Ishikawa (cell line): ENCODE data around the gene RNF187.

ENCODE experiments used
- CREB1 ChIP-seq: IDR thresholded peaks from 2 replicates; pipeline ENCODE4 v1.6.1; 2012; ENCODE audit warnings: low read depth
- EP300 ChIP-seq: IDR thresholded peaks from 2 replicates; pipeline ENCODE4 v1.6.1; 2012; ENCODE audit warnings: borderline replicate concordance
- FOXM1 ChIP-seq: IDR thresholded peaks from 2 replicates; pipeline ENCODE4 v1.6.1; 2012; ENCODE audit warnings: low read depth, borderline replicate concordance
- NFIC ChIP-seq: IDR thresholded peaks from 2 replicates; pipeline ENCODE4 v1.6.1; 2012
- RAD21 ChIP-seq: IDR thresholded peaks from 2 replicates; pipeline ENCODE4 v1.6.1; 2012; ENCODE audit warnings: low read depth
- REST ChIP-seq: IDR thresholded peaks from 2 replicates; pipeline ENCODE4 v1.6.1; 2012; ENCODE audit warnings: low read depth, mild to moderate bottlenecking
- TAF1 ChIP-seq: IDR thresholded peaks from 2 replicates; pipeline ENCODE4 v1.6.1; 2012; ENCODE audit warnings: low read depth, mild to moderate bottlenecking
- TCF12 ChIP-seq: IDR thresholded peaks from 2 replicates; pipeline ENCODE4 v1.6.1; 2012; ENCODE audit warnings: low read depth
- TEAD4 ChIP-seq: IDR thresholded peaks from 2 replicates; pipeline ENCODE4 v1.6.1; 2012
- YY1 ChIP-seq: IDR thresholded peaks from 2 replicates; pipeline ENCODE4 v1.6.1; 2012; ENCODE audit warnings: low read depth
- ZBTB7A ChIP-seq: IDR thresholded peaks from 2 replicates; pipeline ENCODE4 v1.6.1; 2012; ENCODE audit warnings: low read depth
- TF ChIP-seq, protein P1 (sequence below): IDR thresholded peaks from 2 replicates; pipeline ENCODE4 v1.6.1; 2012
- TF ChIP-seq, protein P2 (sequence below): IDR thresholded peaks from 2 replicates; pipeline ENCODE4 v1.6.1; 2012

DNA sequence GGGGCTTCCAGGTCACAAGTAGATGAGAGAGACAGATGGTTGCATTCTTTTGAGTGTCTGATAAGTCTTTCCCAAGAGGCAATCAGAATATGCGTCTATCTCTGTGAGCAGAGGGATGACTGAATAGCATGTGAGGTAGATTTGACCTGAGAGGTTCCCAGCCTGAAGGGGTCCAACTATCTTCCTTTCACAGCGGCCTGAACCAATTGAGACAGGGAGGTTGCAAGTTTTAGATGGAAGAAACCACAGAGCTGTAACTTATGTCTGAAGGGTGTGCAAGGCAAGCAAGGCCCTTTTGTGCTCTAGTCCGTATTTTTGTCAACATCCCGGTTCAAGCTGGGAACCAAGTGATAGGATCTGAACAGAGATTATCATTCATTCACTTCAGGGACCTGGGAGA, 9.9 kb upstream of the RNF187 start:
- TF ChIP-seq, protein P1, sequence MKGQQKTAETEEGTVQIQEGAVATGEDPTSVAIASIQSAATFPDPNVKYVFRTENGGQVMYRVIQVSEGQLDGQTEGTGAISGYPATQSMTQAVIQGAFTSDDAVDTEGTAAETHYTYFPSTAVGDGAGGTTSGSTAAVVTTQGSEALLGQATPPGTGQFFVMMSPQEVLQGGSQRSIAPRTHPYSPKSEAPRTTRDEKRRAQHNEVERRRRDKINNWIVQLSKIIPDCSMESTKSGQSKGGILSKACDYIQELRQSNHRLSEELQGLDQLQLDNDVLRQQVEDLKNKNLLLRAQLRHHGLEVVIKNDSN = no peak
- TF ChIP-seq CREB1 = no peak
- TF ChIP-seq REST = no peak
- TF ChIP-seq RAD21 = no peak
- no peak for TF ChIP-seq ZBTB7A
- no peak for TF ChIP-seq YY1
- TF ChIP-seq, protein P2, sequence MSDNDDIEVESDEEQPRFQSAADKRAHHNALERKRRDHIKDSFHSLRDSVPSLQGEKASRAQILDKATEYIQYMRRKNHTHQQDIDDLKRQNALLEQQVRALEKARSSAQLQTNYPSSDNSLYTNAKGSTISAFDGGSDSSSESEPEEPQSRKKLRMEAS = no peak
- TF ChIP-seq EP300 = no peak
- no peak for TF ChIP-seq FOXM1
- TF ChIP-seq TAF1 = no peak
- no peak for TF ChIP-seq TEAD4
- no peak for TF ChIP-seq TCF12
- no peak for TF ChIP-seq NFIC
